Keratinocyte (primary cell): ENCODE measurements around the gene NKX2-4. TPM values are rescaled to one million over a fixed set of nuclear protein-coding genes. Genes with fewer than 3 reads are reported as not detected.
"Not testable (repeated sequence)": the region's sequence is repeated elsewhere in the genome, so short reads cannot be mapped to it uniquely, and the experiment has no call there.

Experiments
- DNase-seq: peaks from one replicate; pipeline ENCODE4 v3.0.0-alpha.2; 2011; ENCODE audit warnings: low read depth, missing footprints, low spot score
- FAIRE-seq: peaks from 2 replicates; lab custom pipeline; 2011; peaks lifted over from hg19 to GRCh38; lab: Jason Lieb, UNC
- H2AFZ ChIP-seq: 2 replicates; pipeline ENCODE4 v1.6.0; 2012; ENCODE audit warnings: low read length, control low read depth, inconsistent platforms; ENCODE audit not compliant: control insufficient read depth
- H3K27ac ChIP-seq: 2 replicates; pipeline ENCODE4 v1.5.1; 2011; ENCODE audit warnings: low read length; ENCODE audit not compliant: control insufficient read depth, insufficient read depth
- H3K27me3 ChIP-seq: 3 replicates; pipeline ENCODE4 v1.6.0; 2011; ENCODE audit warnings: low read length; ENCODE audit not compliant: control insufficient read depth, insufficient read depth; ENCODE audit errors: extremely low read depth
- H3K36me3 ChIP-seq, 2 experiments: 2 replicates in 1 of 2; 3 replicates in 1 of 2; pipeline ENCODE4 v1.5.1; 2011; ENCODE audit warnings: low read length in 2 of 2, mild to moderate bottlenecking in 1 of 2; ENCODE audit not compliant: control insufficient read depth in 2 of 2, insufficient read depth in 2 of 2; ENCODE audit errors: extremely low read depth in 1 of 2
- H3K4me1 ChIP-seq: 3 replicates; pipeline ENCODE4 v1.5.1; 2011; ENCODE audit warnings: low read length; ENCODE audit not compliant: control insufficient read depth, insufficient read depth; ENCODE audit errors: extremely low read depth
- H3K4me2 ChIP-seq: 3 replicates; pipeline ENCODE4 v1.6.0; 2011; ENCODE audit warnings: low read depth, low read length; ENCODE audit not compliant: control insufficient read depth, insufficient read depth; ENCODE audit errors: extremely low read depth
- H3K4me3 ChIP-seq, 3 experiments: fragments of 200-600 bp in 1 of 3; sonication (generic) in 1 of 3; 2 replicates in 2 of 3; 3 replicates in 1 of 3; pipeline ENCODE4 v1.5.1; 2011 to 2016; ENCODE audit warnings: low read length in 3 of 3, mild to moderate bottlenecking in 3 of 3, control low read depth in 2 of 3, inconsistent platforms in 1 of 3, low read depth in 1 of 3, mixed read lengths in 1 of 3, mixed run types in 1 of 3, moderate library complexity in 1 of 3; ENCODE audit not compliant: control insufficient read depth in 2 of 3, insufficient read depth in 2 of 3; ENCODE audit errors: extremely low read depth in 1 of 3
- H3K79me2 ChIP-seq: 2 replicates; pipeline ENCODE4 v1.6.0; 2012; ENCODE audit warnings: low read length; ENCODE audit not compliant: control insufficient read depth, insufficient read depth
- H3K9ac ChIP-seq: 3 replicates; pipeline ENCODE4 v1.6.0; 2011; ENCODE audit warnings: low read length; ENCODE audit not compliant: control insufficient read depth, insufficient read depth; ENCODE audit errors: extremely low read depth
- H3K9me1 ChIP-seq: 3 replicates; pipeline ENCODE4 v1.6.0; 2011; ENCODE audit warnings: low read length; ENCODE audit not compliant: control insufficient read depth, insufficient read depth; ENCODE audit errors: extremely low read depth
- H3K9me3 ChIP-seq: 2 replicates; pipeline ENCODE4 v1.5.1; 2012; ENCODE audit warnings: low read depth, low read length; ENCODE audit not compliant: control insufficient read depth
- H4K20me1 ChIP-seq: 3 replicates; pipeline ENCODE4 v1.6.0; 2011; ENCODE audit warnings: low read length; ENCODE audit not compliant: control insufficient read depth, insufficient read depth; ENCODE audit errors: extremely low read depth
- EZH2 ChIP-seq: IDR thresholded peaks from one replicate; pipeline ENCODE4 v1.6.1; 2012; ENCODE audit warnings: inconsistent platforms, mild to moderate bottlenecking, low read length, moderate library complexity
- dilution Hi-C: fragments of 300-500 bp; cut with MboI; formaldehyde crosslinking; loops from one replicate; pipeline ENCODE4 v1.7.0; 2020; ENCODE audit warnings: low sequenced_read_pairs; ENCODE audit not compliant: extremely low pct_ligation_motif_present
- polyA plus RNA-seq, 5 experiments: library from polyadenylated mRNA; depleted of rRNA in 3 of 5; stranded (reverse) in 3 of 5; stranded (forward) in 1 of 5; unstranded in 1 of 5; fragments of >200 nt; gene quantifications; 1 replicate in 1 of 5; 2 replicates in 3 of 5; 3 replicates in 1 of 5; pipeline versions ENCODE4 v1.2.1 to v1.2.3, GENCODE V29; 2011 to 2012; ENCODE audit warnings: missing spikeins in 2 of 5, low read depth in 1 of 5, low replicate concordance in 1 of 5
- TF ChIP-seq, protein P1 (sequence below), 3 experiments: IDR thresholded peaks in 1 of 3; conservative IDR thresholded peaks in 1 of 3; optimal IDR thresholded peaks in 1 of 3; 2 replicates in 2 of 3; 3 replicates in 1 of 3; pipeline versions ENCODE3 to v1.5.1; 2011; ENCODE audit warnings: low read length in 3 of 3, mild to moderate bottlenecking in 3 of 3, moderate library complexity in 2 of 3, control low read depth in 1 of 3, inconsistent platforms in 1 of 3; ENCODE audit not compliant: insufficient read depth in 2 of 3; ENCODE audit errors: extremely low read depth in 1 of 3

NKX2-4 gene
- polyA plus RNA-seq, 1 donor (not counting 4 experiments of a cell fraction or from before 2014, with no cell fraction given) = not detected

DNA sequence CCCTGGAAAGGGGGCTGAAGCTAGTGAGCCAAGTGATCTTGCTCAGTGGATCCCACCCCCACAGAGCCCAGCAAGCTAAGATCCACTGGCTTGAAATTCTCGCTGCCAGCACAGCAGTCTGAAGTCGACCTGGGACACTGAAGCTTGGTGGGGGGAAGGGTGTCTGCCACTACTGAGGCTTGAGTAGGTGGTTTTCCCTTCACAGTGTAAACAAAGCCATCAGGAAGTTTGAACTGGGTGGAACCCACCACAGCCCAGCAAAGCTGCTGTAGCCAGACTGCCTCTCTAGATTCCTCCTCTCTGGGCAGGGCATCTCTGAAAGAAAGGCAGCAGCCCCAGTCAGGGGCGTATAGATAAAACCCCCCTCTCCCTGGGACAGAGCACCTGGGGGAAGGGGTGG lies 16.7 kb upstream of the NKX2-4 start:
- H4K20me1 ChIP-seq, DNase-seq, H2AFZ ChIP-seq, H3K4me2 ChIP-seq, H3K36me3 ChIP-seq, H3K27me3 ChIP-seq, H3K9ac ChIP-seq, H3K4me3 ChIP-seq, dilution Hi-C loops, FAIRE-seq, H3K9me3 ChIP-seq, H3K9me1 ChIP-seq, H3K27ac ChIP-seq, H3K79me2 ChIP-seq, H3K4me1 ChIP-seq: not testable (repeated sequence)

DNA sequence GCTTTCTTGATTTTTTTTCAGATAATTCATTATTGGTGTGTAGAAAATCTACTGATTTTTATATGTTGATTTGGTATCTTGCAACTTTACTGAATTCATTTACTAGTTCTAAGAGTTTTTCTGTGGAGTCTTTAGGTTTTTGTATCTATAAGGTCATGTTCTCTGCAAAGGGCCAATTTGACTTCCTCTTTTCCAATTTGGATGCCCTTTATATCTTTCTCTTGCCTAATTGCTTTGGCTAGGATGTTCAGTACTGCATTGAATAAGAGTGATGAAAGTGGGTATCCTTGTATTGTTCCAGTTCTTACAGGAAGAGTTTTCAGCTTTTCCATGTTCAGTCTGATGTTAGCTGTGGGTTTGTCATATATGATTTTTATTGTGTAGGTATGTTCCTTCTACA lies 14.4 kb upstream of the NKX2-4 start:
- Histone ChIP-seq H4K20me1 (no peaks in the 10 kb centered on the region), H3K27ac (no peak overlapping the region), H3K9ac (no peak overlapping the region), H3K9me3 (no peaks in the 10 kb centered on the region), H2AFZ (no peak overlapping the region), H3K36me3 (no peaks in the 10 kb centered on the region), H3K4me1 (no peaks in the 10 kb centered on the region), H3K4me3 (no peak overlapping the region), H3K9me1 (no peaks in the 10 kb centered on the region), H3K79me2 (no peaks in the 10 kb centered on the region), H3K4me2 (no peak overlapping the region), H3K27me3 (peaks cover 5% of the 10 kb centered on the region)
- dilution Hi-C loops = no loop called here
- no peak for FAIRE-seq
- no peak for DNase-seq
- TF ChIP-seq, protein P1, sequence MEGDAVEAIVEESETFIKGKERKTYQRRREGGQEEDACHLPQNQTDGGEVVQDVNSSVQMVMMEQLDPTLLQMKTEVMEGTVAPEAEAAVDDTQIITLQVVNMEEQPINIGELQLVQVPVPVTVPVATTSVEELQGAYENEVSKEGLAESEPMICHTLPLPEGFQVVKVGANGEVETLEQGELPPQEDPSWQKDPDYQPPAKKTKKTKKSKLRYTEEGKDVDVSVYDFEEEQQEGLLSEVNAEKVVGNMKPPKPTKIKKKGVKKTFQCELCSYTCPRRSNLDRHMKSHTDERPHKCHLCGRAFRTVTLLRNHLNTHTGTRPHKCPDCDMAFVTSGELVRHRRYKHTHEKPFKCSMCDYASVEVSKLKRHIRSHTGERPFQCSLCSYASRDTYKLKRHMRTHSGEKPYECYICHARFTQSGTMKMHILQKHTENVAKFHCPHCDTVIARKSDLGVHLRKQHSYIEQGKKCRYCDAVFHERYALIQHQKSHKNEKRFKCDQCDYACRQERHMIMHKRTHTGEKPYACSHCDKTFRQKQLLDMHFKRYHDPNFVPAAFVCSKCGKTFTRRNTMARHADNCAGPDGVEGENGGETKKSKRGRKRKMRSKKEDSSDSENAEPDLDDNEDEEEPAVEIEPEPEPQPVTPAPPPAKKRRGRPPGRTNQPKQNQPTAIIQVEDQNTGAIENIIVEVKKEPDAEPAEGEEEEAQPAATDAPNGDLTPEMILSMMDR (optimal IDR thresholded peaks at IDR 0.05 in 1 of 3, IDR thresholded peaks at IDR 0.05 in 1 of 3, conservative IDR thresholded peaks at IDR 0.05 in 1 of 3; ENCODE audit: extremely low read depth in 1 of 3, insufficient read depth in 2 of 3, low read length in 3 of 3) = no peak
- TF ChIP-seq EZH2 = no peak

GRCh38 chr20:21399005-21399475 lies 1.7 kb upstream of the NKX2-4 start:
- H3K9me1 ChIP-seq = no peaks in the 10 kb centered on the region
- dilution Hi-C loops = no loop called here
- TF ChIP-seq EZH2 = no peak
- TF ChIP-seq, protein P1 (optimal IDR thresholded peaks at IDR 0.05 in 1 of 3, IDR thresholded peaks at IDR 0.05 in 1 of 3, conservative IDR thresholded peaks at IDR 0.05 in 1 of 3; ENCODE audit: extremely low read depth in 1 of 3, insufficient read depth in 2 of 3, low read length in 3 of 3) = no peak
- H3K27ac ChIP-seq = no peak overlapping the region
- H3K9ac ChIP-seq = no peak overlapping the region
- no peaks in the 10 kb centered on the region for H3K4me1 ChIP-seq
- no peak for DNase-seq
- no peak for FAIRE-seq
- H3K4me3 ChIP-seq = no peak overlapping the region
- H3K36me3 ChIP-seq = no peaks in the 10 kb centered on the region
- H4K20me1 ChIP-seq = no peaks in the 10 kb centered on the region
- H3K9me3 ChIP-seq = no peaks in the 10 kb centered on the region
- no peak overlapping the region for H3K4me2 ChIP-seq
- peaks cover 68% of the 10 kb centered on the region for H3K27me3 ChIP-seq
- H2AFZ ChIP-seq = no peak overlapping the region
- H3K79me2 ChIP-seq = no peaks in the 10 kb centered on the region
